Stimulated activated CD4-positive, alpha-beta T cell treated with anti-CD3 and anti-CD28 coated beads, Interleukin-4, amount 100 ng/mL, for 24 hours (primary cell): ENCODE measurements around the gene MCFD2.

Experiments used
- DNase-seq: peaks from one replicate; pipeline ENCODE4 v3.0.0-alpha.2; 2020

MCFD2 gene

GRCh38 chr2:46915281-46915810 lies at the start of gene MCFD2:
MCFD2 (minus strand) TSS chr2:46915806; CDS start chr2:46909171, 6,635 bp downstream.
- no peak for DNase-seq

- no peak for DNase-seq
Measured at GRCh38 chr2:46964835-46965560, 49.4 kb upstream of the MCFD2 start.

GRCh38 chr2:46963941-46964673 lies 48.5 kb upstream of the MCFD2 start:
- DNase-seq, result no peak

GRCh38 chr2:46963210-46963609 lies 47.6 kb upstream of the MCFD2 start:
- no peak for DNase-seq

- no peak for DNase-seq
Measured at GRCh38 chr2:46962751-46963150, 47.1 kb upstream of the MCFD2 start.

- DNase-seq, result no peak
Measured at GRCh38 chr2:46960618-46961017, 45.0 kb upstream of the MCFD2 start.

GRCh38 chr2:46958431-46959017 lies 42.9 kb upstream of the MCFD2 start:
- no peak for DNase-seq

- no peak for DNase-seq
Measured at GRCh38 chr2:46956981-46957531, 41.5 kb upstream of the MCFD2 start.

GRCh38 chr2:46955764-46956163 lies 40.2 kb upstream of the MCFD2 start:
- no peak for DNase-seq

GRCh38 chr2:46954951-46955571 lies 39.5 kb upstream of the MCFD2 start:
- no peak for DNase-seq

- DNase-seq, result no peak
Measured at GRCh38 chr2:46952171-46952570, 36.6 kb upstream of the MCFD2 start.

GRCh38 chr2:46951290-46952064 lies 35.9 kb upstream of the MCFD2 start:
- DNase-seq, result no peak

- no peak for DNase-seq
Measured at GRCh38 chr2:46950314-46950713, 34.7 kb upstream of the MCFD2 start.

- DNase-seq, result no peak
Measured at GRCh38 chr2:46947841-46948240, 32.2 kb upstream of the MCFD2 start.

GRCh38 chr2:46945671-46946070 lies 30.1 kb upstream of the MCFD2 start:
- DNase-seq, result no peak

- peak; percentile 81 for DNase-seq
Measured at GRCh38 chr2:46943881-46944798, 28.5 kb upstream of the MCFD2 start.

GRCh38 chr2:46942891-46943626 lies 27.5 kb upstream of the MCFD2 start:
- no peak for DNase-seq

GRCh38 chr2:46942143-46942526 lies 26.5 kb upstream of the MCFD2 start:
- DNase-seq, result peak; percentile 77

- no peak for DNase-seq
Measured at GRCh38 chr2:46939626-46940359, 24.2 kb upstream of the MCFD2 start.

- no peak for DNase-seq
Measured at GRCh38 chr2:46937471-46937901, 21.9 kb upstream of the MCFD2 start.
